ENCODE results near the gene PRR22.

DNA sequence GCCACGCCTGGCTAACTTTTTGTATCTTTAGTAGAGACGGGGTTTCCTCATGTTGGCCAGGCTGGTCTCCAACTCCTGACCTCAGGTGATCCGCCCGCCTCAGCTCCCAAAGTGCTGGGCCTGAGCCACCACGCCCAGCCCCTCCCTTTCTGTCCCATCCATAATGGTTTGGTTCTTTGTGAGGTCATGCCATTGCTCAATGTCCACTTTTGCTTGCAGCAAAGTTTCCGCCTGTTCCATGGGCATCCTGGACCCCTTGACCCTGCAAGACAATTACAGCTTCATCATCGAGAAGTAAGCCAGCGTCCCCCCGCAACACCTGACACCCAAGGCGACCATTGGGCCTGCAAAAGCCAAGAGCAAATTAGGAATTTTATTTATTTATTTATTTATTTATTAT lies 16.6 kb downstream of the PRR22 start:
- TF ChIP-seq ZBTB7A (IDR thresholded peaks at IDR 0.05; ENCODE audit: low read depth): no peak
- no peak for TF ChIP-seq TEAD4 (IDR thresholded peaks at IDR 0.05)

Measured in Ishikawa (cell line).